Measurements from ENCODE around the gene CFAP74.
"Not testable (repeated sequence)": the region's sequence is repeated elsewhere in the genome, so short reads cannot be mapped to it uniquely, and the experiment has no call there.

Gene CFAP74

GRCh38 chr1:1943834-1944570 lies 59.6 kb downstream of the CFAP74 start:
- peak; percentile 35 to 85 for DNase-seq

DNA sequence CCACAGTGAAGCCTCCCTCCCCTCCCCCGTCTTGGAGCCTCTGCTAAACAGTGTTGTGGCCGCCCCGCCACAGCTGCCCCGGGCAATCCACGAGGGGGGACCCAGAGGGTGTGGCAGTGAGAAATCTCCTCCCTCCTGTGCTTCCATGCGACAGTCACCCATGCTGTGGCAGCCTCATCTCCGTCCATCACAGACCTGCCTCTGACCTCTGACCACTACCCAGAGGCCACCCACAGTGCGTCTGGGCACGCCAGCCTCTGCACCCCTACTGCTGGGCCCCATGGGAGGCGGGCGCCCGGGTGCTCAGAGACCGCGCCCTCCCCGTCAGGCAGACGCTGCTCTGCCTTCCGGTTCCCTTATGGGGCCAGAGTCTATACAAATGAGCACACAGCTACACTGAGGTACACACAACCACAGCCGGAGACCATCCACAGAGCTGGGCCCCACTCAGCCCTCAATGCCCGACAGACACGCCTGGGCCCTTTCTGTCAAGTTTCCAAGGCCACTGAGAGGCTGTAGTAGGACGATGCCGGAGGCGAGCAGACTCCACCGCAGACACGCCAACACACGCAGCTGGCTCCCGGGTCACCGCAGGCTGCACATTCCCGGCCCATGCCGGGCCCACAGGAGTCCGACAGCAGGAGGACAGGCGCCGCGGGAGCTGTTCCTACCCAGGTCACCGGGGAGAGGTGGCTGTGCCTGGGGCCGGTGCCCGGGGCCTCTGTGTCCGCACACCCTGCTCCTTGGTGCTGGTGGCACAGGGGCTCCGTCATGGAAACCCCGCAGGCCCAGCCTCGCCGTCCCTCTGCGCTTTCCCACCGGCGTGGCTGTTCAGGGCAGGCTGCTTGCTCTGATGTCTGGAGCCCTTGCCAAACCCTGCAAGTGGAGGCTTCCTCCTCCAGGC lies 60.6 kb downstream of the CFAP74 start:
- no peak for DNase-seq

- DNase-seq = no peak
Observed at GRCh38 chr1:1941868-1942752, 61.5 kb downstream of the CFAP74 start.

DNA sequence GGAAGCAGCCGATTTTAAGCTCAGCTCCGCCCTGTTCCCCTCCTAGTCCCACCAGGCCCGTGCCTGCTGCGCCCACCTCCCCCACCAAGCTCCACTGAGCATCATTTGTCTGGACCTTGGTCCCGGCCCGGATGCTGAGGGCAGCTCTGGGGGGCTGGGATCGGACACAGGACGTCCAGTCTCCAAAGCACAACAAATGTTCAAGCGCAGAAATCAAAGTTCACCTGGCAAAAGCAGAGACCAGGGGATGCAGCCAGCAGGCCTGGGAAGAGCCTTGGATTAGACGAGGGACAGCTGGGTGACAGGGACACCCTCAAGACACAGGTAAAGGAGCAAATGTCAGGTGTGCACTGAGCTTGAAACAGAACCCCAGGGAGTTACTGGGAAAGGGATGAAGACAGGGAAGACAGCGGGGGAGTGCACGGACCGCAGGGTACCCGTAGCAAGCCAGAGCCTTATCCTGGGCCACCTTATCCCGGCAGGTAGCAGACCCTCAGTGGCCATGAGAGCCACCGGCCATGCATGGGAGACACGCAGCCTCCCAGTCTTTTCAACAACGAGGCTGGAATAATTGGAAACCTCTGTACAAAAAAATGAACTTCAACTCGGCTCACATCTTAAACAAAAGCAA lies 62.3 kb downstream of the CFAP74 start:
- DNase-seq = no peak

- no peak for DNase-seq
Observed at GRCh38 chr1:1940123-1940425, 63.5 kb downstream of the CFAP74 start.

- no peak for DNase-seq
Observed at GRCh38 chr1:1939296-1940122, 64.1 kb downstream of the CFAP74 start.

- DNase-seq = no peak
Observed at GRCh38 chr1:1938613-1939295, 64.8 kb downstream of the CFAP74 start.

GRCh38 chr1:1938276-1938573 lies 65.4 kb downstream of the CFAP74 start:
- no peak for DNase-seq

DNA sequence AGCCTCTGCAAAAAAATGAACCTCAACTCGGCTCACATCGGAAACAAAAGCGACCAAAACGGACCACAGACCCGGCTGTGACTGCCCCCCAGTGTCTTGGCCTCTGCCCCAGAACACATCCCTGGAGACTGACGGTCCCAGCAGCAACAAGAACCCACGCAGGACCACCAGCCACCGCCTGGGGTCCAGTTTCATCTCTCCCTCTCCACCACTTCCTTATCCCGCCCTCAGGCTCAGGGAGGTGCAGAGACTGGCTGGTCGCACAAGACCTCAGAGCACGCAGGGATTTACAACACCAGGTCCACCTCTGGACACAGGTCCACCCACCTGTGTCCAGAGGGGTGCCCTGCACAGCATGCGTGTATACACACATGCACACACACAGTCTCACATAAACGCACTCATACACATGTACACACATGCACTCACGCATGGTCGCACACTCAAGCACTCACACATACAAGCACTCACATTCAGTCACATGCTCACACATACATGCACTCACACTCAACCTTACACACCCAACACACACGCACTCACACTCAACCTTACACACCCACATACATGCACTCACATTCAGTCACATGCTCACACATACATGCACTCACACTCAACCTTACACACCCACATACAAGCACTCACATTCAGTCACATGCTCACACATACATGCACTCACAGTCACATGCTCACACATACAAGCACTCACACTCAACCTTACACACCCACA lies 65.9 kb downstream of the CFAP74 start:
- no peak for DNase-seq

GRCh38 chr1:1937061-1937460 lies 66.5 kb downstream of the CFAP74 start:
- DNase-seq = no peak

DNA sequence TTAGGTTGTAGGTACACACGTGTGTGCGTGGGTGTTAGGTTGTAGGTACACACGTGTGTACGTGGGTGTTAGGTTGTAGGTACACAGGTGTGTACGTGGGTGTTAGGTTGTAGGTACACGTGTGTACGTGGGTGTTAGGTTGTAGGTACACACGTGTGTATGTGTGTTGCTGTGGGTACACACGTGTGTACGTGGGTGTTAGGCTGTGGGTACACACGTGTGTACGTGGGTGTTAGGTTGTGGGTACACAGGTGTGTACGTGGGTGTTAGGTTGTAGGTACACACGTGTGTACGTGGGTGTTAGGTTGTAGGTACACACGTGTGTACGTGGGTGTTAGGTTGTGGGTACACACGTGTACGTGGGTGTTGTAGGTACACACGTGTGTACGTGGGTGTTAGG lies 68.7 kb downstream of the CFAP74 start:
- not testable (repeated sequence) for DNase-seq

DNA sequence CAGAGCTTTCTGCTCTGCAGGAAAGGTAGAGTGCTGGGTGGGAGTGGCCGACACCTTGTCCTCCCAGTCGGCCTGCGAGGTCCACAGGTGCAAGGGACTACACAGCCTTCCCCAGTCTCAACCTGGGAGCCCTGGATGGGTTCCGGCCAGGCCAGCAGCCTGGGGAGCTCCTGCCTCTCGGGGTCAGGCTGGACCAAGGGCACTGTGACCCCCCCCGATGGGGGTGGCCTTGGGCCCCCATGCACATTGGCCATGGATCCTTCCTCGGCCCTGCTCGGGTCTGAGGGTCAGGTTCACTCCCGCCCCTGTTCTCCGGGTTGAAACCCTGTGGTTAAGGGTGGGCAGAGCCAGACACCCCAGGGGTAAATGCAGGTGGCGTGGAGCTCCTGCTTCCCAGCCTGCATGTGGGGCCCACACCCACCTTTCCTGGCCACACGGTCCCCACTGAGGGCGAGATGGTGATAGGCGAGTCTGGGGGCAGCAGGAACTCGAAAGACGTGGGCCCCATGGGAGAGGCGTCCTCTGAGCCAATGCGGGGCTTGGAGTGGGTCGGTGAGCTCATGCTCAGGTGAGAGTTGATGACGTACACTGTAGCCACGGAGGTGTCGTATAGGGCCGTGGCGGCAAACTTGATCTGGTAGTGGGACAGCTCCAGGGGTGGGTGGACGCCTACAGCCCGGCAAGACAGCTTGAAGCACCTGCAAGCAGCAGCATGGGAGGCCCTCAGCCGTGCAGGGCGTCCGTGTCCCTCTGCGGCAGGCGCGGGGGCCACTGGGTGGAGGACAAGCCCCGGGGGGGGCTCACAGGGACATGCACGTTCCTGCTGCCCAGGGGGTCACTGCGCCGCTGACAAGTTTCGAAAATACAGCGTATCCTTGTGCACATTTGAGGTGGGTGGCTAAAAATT lies 73.7 kb downstream of the CFAP74 start:
- no peak for DNase-seq

DNA sequence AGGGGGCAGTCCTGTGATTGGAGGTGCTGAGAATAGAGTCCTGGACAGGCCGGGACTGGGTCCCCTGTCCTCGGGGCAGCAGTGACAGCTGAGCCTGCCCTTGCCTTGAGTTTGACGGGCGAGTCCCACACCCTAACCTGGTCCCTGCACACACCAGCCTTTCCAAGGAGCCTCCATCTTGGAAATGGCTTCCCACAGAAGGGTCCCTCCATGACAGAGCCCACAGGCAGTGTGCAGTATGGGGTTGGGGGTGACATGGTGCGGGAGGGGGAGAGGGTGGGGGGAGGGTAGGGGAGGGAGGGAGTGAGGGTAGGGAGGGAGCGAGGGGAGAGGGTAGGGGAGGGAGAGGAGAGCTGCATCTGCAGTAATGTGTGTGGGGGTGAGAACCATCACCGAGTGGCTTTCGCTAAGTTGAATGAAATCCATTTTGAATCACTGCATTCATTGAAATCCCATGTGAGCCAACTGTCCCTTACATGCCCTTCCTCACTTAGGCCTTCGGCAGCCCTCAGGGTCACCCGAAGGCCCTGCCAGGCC lies 74.4 kb downstream of the CFAP74 start:
- no peak for DNase-seq

GRCh38 chr1:1928231-1929101 lies 75.1 kb downstream of the CFAP74 start:
- no peak for DNase-seq

DNA sequence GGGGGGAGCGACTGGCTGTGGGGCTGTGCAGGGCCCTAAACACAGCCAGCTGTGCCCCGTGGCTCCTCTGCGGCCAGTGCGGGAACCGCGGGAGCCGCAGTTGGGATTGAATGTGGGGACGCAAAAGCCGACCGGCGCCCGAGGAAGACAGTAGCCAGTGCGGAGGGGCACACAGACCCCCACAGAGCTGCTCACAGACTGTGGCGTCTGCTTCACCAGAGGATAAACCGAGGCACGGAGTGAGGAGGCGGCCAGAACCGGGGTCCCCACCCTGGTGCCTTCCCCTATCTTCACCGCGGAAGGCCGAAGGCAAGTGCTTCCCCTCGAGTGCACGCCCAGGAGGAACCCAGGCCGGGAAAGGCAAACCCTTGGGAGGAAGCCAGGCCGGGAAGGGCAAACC lies 75.8 kb downstream of the CFAP74 start:
- DNase-seq = no peak

GRCh38 chr1:1926886-1927660 lies 76.5 kb downstream of the CFAP74 start:
- DNase-seq = no peak

DNA sequence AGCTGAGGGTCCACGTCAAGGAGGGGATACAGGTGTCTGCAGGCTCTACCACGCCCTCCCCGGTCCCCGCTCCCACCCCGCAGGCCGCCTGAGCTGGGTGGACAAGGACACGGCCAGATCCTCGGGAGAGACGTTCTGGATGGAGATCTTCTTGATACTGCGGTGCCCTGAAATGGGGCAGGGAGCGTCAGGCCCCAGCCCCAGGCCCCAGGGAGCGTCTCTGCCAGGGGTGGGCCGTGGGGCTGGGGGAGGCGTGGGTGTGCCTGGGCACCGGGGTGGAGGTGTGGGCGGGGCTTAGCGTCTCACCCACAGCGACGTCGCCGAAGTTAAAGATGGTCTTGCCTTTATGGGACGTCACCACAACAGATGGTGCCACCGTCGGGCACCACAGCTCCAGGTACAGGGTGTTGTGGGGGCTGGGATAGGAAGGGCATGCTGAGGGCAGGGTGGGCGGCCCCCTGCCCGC lies 77.2 kb downstream of the CFAP74 start:
- no peak for DNase-seq

Data from NCI-H526 (cell line).